ENCODE results near the gene HRG.

- TF ChIP-seq CTCF (conservative IDR thresholded peaks at IDR 0.05; ENCODE audit: low read depth, low read length) (no peak), EZH2 (IDR thresholded peaks at IDR 0.05; ENCODE audit: borderline replicate concordance, low read depth, low read length, poor library complexity, severe bottlenecking) (no peak)
Measured at GRCh38 chr3:186724911-186725310, 59.1 kb downstream of the HRG start.
